IPS DF 4.7 (cell line): ENCODE measurements around the gene PALB2.

ENCODE experiments used
- DNase-seq: peaks from one replicate; pipeline ENCODE4 v3.0.0-alpha.2; 2013; ENCODE audit warnings: low spot score; ENCODE audit errors: extremely low read depth

The PALB2 gene

GRCh38 chr16:23556881-23557778, 84.0 kb downstream of the PALB2 start, which contains the start of the genes EARS2 and UBFD1:
TSS of gene EARS2 (minus strand) at chr16:23557350. CDS start at chr16:23557343, 7 bp downstream.
TSS of gene UBFD1 (plus strand) at chr16:23557727. CDS start at chr16:23557743, 16 bp downstream.
- peak; percentile 84 for DNase-seq

- no peak for DNase-seq
Observed at GRCh38 chr16:23554536-23554935, 86.6 kb downstream of the PALB2 start.
